ENCODE data around the gene AGXT.

The AGXT gene

DNA sequence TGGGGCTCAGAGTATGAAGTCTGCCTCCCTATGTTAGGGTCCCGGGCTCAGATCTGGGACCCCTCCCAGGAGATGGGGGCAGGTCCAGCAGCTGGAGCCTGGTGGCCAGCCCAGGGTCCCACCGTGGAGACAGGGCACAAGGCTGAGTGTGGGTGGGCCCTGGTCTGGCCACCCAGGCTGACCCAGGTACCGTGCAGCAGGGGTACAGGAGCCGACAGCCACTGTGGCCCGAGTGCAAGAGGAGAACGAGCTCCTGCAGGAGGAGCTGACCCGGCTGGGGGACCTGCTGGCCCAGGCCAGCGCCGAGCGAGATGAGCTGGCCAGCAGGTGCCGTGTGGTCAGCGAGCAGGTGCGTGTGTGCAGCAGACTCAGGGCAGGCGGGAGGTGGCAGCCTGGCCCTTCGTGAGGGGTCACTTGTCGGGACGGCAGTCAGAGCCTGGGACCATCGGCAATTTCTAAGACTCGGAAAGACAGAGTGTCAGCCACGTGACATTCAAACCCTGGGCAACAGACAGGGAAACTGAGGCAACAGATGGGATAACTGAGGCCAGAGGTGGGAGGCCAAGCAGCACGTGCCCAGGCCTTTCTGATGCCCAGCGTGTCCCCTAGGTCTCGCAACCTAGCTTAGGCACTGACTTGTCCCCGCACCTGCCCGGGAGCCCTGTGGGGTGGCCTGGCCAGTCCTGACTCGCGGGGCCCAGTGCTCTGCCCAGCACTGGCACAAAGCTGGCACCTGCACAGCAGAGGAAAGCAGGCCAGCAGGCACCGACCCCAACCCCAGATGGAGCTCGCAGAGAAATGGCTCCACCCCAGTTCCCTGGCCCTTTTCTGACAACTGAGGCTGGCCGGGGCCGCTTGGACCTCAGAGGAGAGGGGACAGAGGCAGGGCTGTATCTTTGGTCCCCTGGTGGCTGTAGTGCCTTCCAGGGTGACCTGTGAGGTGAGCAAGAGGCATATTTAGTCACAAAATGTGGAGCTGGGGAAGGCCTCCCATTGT is 51.5 kb downstream of the AGXT start:
- DNase-seq (ENCODE audit: low read depth, low spot score): no peak
- no peak overlapping the region for H3K4me3 ChIP-seq (ENCODE audit: low read length)

GRCh38 chr2:240920783-240921231 is 52.2 kb downstream of the AGXT start:
- DNase-seq (ENCODE audit: low read depth, low spot score): no peak
- no peak overlapping the region for H3K4me3 ChIP-seq (ENCODE audit: low read length)

DNA sequence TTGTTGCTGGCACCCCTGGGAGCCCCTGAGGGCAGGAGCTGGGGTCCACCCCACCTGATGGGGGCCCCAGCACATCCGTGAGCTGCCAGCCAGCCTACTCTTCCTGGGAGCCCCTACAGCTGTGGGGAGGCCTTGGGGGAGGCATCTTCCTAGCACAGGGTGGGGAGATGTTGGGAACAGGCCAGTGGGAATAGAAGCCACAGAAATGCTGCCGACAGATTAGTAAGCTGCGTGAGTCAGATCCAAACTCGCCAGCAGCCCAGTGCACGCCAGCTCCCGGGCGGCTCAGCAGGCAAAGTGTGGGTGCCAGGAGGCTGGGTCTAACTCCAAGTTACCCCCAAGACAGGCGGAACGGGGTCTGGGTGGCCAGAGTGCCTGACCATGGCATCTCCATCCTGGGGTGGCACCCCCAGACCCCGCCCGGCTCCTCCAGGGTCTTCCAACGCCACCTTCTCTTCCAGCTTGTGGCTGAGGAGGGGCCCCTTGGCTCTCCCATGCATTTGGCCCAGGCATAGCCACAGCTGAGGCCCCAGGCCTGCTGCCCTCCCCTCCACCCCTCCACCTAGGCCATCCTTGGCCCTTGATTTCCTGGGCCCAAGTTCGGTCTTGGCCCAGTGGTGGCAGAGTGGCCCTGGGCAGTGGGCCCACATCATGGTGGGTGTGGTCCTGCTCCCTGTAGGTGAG is 52.8 kb downstream of the AGXT start:
- H3K4me3 ChIP-seq (ENCODE audit: low read length): no peak overlapping the region
- DNase-seq (ENCODE audit: low read depth, low spot score): no peak

- no peak for DNase-seq (ENCODE audit: low read depth, low spot score)
These were observed 53.3 kb downstream of the AGXT start for GRCh38 chr2:240921995-240922244.

GRCh38 chr2:240922245-240922981 is 53.8 kb downstream of the AGXT start:
- no peak for DNase-seq (ENCODE audit: low read depth, low spot score)
- H3K4me3 ChIP-seq (ENCODE audit: low read length): no peak overlapping the region

More at GRCh38 chr2:240921995-240922244, 53.3 kb downstream of the AGXT start:
- no peak overlapping the region for H3K4me3 ChIP-seq (ENCODE audit: low read length)

DNA sequence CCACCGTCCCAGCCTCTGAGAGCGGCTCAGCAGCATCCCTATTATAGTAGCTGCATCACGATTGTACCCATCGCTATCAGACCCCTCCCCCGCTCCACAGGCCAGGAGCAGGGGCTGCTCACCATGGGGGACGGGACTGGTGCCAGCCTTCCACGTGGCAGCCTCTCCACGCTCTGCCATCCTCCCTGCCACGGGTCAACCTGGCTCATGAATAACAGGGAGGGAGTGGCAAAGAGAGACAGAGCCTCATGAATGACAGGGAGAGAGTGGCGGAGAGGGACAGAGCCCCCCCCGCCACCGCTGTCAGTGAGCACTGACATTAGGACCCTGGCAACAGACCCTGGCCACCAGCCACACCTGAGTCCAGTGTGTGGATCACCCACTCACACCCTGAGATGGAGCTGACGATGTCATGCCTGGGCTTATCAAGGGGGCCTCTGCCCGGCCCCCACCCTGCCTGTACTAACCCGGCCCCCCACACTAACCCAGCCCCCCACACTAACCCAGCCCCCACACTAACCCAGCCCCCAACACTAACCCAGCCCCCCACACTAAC is 54.4 kb downstream of the AGXT start:
- H3K4me3 ChIP-seq (ENCODE audit: low read length): no peak overlapping the region
- no peak for DNase-seq (ENCODE audit: low read depth, low spot score)

- H3K4me3 ChIP-seq (ENCODE audit: low read length): no peak overlapping the region
- no peak for DNase-seq (ENCODE audit: low read depth, low spot score)
These were observed 56.6 kb downstream of the AGXT start for GRCh38 chr2:240925191-240925567.

DNA sequence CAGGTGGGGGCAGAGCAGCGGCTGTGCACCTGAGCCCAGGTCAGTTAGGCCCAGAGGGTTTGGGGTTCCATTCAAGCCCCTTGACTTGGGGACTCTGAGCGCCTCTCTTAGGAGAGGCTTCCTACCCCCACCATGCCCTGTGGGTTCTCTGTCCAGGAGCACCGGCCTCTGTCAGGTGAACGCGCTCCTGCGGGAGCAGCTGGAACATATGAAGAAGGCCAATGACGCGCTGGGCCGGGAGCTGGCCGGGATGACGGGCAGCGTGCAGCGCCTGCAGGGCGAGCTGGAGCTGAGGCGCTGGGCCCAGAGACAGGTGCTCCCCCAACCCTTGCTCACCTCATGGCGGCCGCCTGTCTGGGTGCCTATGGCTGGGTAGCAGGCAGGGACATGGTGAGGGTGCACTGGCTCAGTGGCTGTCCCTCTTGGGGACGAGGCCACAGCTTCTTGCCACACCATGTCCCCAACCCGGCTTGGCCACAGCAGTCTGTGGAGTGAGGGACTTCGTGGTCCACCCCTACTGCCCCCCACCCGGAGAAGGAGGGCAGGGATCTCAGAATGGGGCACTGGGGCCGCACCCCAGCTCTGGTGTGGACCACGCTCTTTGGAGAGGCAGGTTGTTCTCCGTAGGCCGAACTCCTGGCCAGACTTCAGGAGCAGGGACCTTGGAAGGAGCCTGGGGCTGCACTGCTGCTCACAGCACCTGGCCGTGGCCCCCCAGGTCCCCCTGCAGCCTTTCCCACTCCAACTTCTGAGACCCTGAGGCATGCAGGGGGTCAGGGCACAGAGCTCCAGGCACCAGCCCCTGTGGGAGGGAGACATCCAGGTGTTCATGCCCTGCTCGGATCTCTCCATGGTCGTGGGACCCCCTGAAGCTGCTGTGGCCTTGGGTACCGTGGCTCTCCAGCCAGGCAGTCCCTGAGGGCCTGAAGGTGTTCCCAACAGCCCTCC is 57.2 kb downstream of the AGXT start:
- no peak for DNase-seq (ENCODE audit: low read depth, low spot score)

GRCh38 chr2:240926516-240927389 is 58.1 kb downstream of the AGXT start:
- no peak overlapping the region for H3K4me3 ChIP-seq (ENCODE audit: low read length)
- DNase-seq (ENCODE audit: low read depth, low spot score): no peak

More for the DNA sequence above, 57.2 kb downstream of the AGXT start:
- H3K4me3 ChIP-seq (ENCODE audit: low read length): no peak overlapping the region

DNA sequence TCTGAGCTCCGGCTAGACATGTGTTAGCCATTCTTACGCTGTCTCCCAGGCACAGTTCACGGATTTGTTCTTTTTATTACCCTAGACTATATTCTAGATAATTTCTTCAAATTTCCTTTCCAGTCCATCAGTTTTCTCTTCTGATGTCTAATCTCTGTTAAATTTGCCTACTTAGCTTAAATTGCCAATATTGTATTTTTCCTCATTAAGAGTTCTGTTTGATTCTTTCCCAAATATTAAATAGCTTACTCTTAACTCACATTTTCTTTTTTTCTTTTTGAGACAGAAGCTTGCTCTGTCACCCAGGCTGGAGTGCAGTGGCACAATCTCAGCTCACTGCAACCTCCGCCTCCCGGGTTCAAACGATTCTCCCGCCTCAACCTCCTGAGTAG is 58.8 kb downstream of the AGXT start:
- no peak for DNase-seq (ENCODE audit: low read depth, low spot score)
- H3K4me3 ChIP-seq (ENCODE audit: low read length): no peak overlapping the region

- no peak for DNase-seq (ENCODE audit: low read depth, low spot score)
- H3K4me3 ChIP-seq (ENCODE audit: low read length): no peak overlapping the region
These were observed 60.1 kb downstream of the AGXT start for GRCh38 chr2:240928476-240929363.

- DNase-seq (ENCODE audit: low read depth, low spot score): no peak
These were observed 60.9 kb downstream of the AGXT start for GRCh38 chr2:240929364-240930095.

More at GRCh38 chr2:240929364-240930095, 60.9 kb downstream of the AGXT start:
- H3K4me3 ChIP-seq (ENCODE audit: low read length): no peak overlapping the region
